IMR-90 (cell line): Measurements from ENCODE around the gene SHISA8. TPM values are rescaled to one million over a fixed set of nuclear protein-coding genes. Genes with fewer than 3 reads are reported as not detected.

Experiments used
- ATAC-seq: fragments of 200-7000 bp; cut with Tn5 transposase; 2 replicates; pipeline ENCODE4 v1.9.1; 2020; ENCODE audit warnings: low read depth, mild to moderate bottlenecking, moderate library complexity
- BruUV-seq: library from RNA; stranded (reverse); fragments of 400-500 nt; replicated peaks from 2 replicates; lab custom pipeline; 2021; lab: Mats Ljungman, UMichigan
- CTCF ChIA-PET: fragments of 300-600 bp; formaldehyde crosslinking; extraction: SDS; loops from one replicate; lab custom pipeline; 2021; ENCODE audit warnings: antibody characterized with exemption; lab: Yijun Ruan, JAX
- POLR2A ChIA-PET: fragments of 300-600 bp; sonication (Branson Sonifier 250); formaldehyde crosslinking; loops from one replicate; lab custom pipeline; 2022; ENCODE audit warnings: antibody characterized with exemption; ENCODE audit not compliant: unreplicated experiment; lab: Charles Lee
- DNase-seq: peaks from one replicate; pipeline ENCODE4 v3.0.0; 2013
- H2AFZ ChIP-seq: replicated peaks from 2 replicates; pipeline ENCODE3; 2013; ENCODE audit warnings: low read length, mild to moderate bottlenecking; ENCODE audit not compliant: poor library complexity
- H2AK5ac ChIP-seq: 2 replicates; pipeline ENCODE4 v1.6.1; 2013; ENCODE audit warnings: low read depth, low read length, inconsistent platforms
- H2AK9ac ChIP-seq: replicated peaks from 2 replicates; pipeline ENCODE3; 2013; ENCODE audit warnings: mild to moderate bottlenecking, low read depth, low read length, moderate library complexity; ENCODE audit not compliant: poor library complexity
- H2BK120ac ChIP-seq: 2 replicates; pipeline ENCODE4 v1.6.1; 2013; ENCODE audit warnings: low read depth, low read length, inconsistent platforms
- H2BK15ac ChIP-seq: 3 replicates; pipeline ENCODE4 v1.6.1; 2013; ENCODE audit warnings: low read depth, low read length, inconsistent platforms
- H2BK20ac ChIP-seq: 2 replicates; pipeline ENCODE4 v1.6.1; 2013; ENCODE audit warnings: low read depth, mild to moderate bottlenecking, inconsistent platforms, low read length, moderate library complexity
- H2BK5ac ChIP-seq: 2 replicates; pipeline ENCODE4 v1.6.1; 2013; ENCODE audit warnings: mild to moderate bottlenecking, low read depth, low read length, inconsistent platforms; ENCODE audit not compliant: poor library complexity, severe bottlenecking
- H3K14ac ChIP-seq: replicated peaks from 2 replicates; pipeline ENCODE4 v1.6.1; 2013; ENCODE audit warnings: low read depth, low read length, inconsistent platforms
- H3K18ac ChIP-seq: 2 replicates; pipeline ENCODE4 v1.6.1; 2013; ENCODE audit warnings: low read depth, low read length, control low read depth
- H3K23ac ChIP-seq: 2 replicates; pipeline ENCODE4 v1.6.1; 2013; ENCODE audit warnings: low read depth, low read length, inconsistent platforms
- H3K27ac ChIP-seq: 2 replicates; pipeline ENCODE4 v1.5.1; 2013; ENCODE audit warnings: mild to moderate bottlenecking, control low read depth, low read length; ENCODE audit not compliant: insufficient read depth
- H3K27me3 ChIP-seq: 2 replicates; pipeline ENCODE4 v1.6.1; 2013; ENCODE audit warnings: low read length; ENCODE audit not compliant: control insufficient read depth, insufficient read depth
- H3K36me3 ChIP-seq: 2 replicates; pipeline ENCODE4 v1.6.1; 2013; ENCODE audit warnings: low read length, mixed read lengths; ENCODE audit not compliant: control insufficient read depth, insufficient read depth
- H3K4ac ChIP-seq: 2 replicates; pipeline ENCODE4 v1.6.1; 2013; ENCODE audit warnings: low read depth, low read length, inconsistent platforms
- H3K4me1 ChIP-seq: 2 replicates; pipeline ENCODE4 v1.6.1; 2013; ENCODE audit warnings: low read length, mixed read lengths; ENCODE audit not compliant: control insufficient read depth, insufficient read depth
- H3K4me2 ChIP-seq: 2 replicates; pipeline ENCODE4 v1.6.1; 2013; ENCODE audit warnings: low read depth, mild to moderate bottlenecking, control low read depth, low read length, moderate library complexity
- H3K4me3 ChIP-seq: 2 replicates; pipeline ENCODE4 v1.5.1; 2013; ENCODE audit warnings: low read depth, mild to moderate bottlenecking, control low read depth, low read length, moderate library complexity; ENCODE audit not compliant: insufficient read depth
- H3K56ac ChIP-seq: 2 replicates; pipeline ENCODE4 v1.6.1; 2013; ENCODE audit warnings: low read length, inconsistent platforms; ENCODE audit not compliant: insufficient read depth; ENCODE audit errors: extremely low read depth
- H3K79me1 ChIP-seq, 2 experiments: 2 replicates each; pipeline ENCODE4 v1.6.1; 2013; ENCODE audit warnings: low read length in 2 of 2, inconsistent platforms in 1 of 2, low read depth in 1 of 2
- H3K9ac ChIP-seq: 2 replicates; pipeline ENCODE4 v1.6.1; 2013; ENCODE audit warnings: low read depth, low read length, control low read depth
- H3K9me1 ChIP-seq: 2 replicates; pipeline ENCODE4 v1.6.1; 2013; ENCODE audit warnings: low read length, inconsistent platforms; ENCODE audit not compliant: insufficient read depth
- H3K9me3 ChIP-seq: 2 replicates; pipeline ENCODE4 v1.6.1; 2013; ENCODE audit warnings: low read length; ENCODE audit not compliant: control insufficient read depth, insufficient read depth
- H4K20me1 ChIP-seq: 2 replicates; pipeline ENCODE4 v1.6.1; 2013; ENCODE audit warnings: low read length, inconsistent platforms; ENCODE audit not compliant: insufficient read depth
- H4K5ac ChIP-seq: 2 replicates; pipeline ENCODE4 v1.6.1; 2013; ENCODE audit warnings: mild to moderate bottlenecking, low read depth, low read length, control low read depth
- H4K8ac ChIP-seq, 2 experiments: 2 replicates each; pipeline ENCODE4 v1.6.1; 2013; ENCODE audit warnings: low read depth in 2 of 2, low read length in 2 of 2, control low read depth in 1 of 2, inconsistent platforms in 1 of 2
- H4K91ac ChIP-seq: 2 replicates; pipeline ENCODE4 v1.6.1; 2013; ENCODE audit warnings: low read depth, low read length, inconsistent platforms; ENCODE audit not compliant: insufficient read depth
- CHD1 ChIP-seq: IDR thresholded peaks from 2 replicates; pipeline ENCODE4 v1.6.1; 2012; ENCODE audit warnings: low read depth, low read length, improper control_type of control experiment
- CTCF ChIP-seq: conservative IDR thresholded peaks from 2 replicates; pipeline ENCODE4 v1.5.1; 2012; ENCODE audit warnings: mild to moderate bottlenecking, low read depth, low read length, improper control_type of control experiment
- SMC3 ChIP-seq: fragments of 150-350 bp; IDR thresholded peaks from 2 replicates; pipeline ENCODE4 v1.6.1; 2016; ENCODE audit warnings: low read depth, mild to moderate bottlenecking, antibody characterized with exemption, low read length, moderate library complexity
- USF2 ChIP-seq: fragments of 150-350 bp; IDR thresholded peaks from 2 replicates; pipeline ENCODE4 v1.6.1; 2017; ENCODE audit warnings: mild to moderate bottlenecking, antibody characterized with exemption, low read length, low read depth
- WGBS, 2 experiments: methylation state at CpG; one replicate each; pipeline versions ENCODE4 v1.1.5 to v1.1.7; 2013; ENCODE audit warnings: missing lambda C conversion rate in 2 of 2; ENCODE audit not compliant: insufficient read length in 1 of 2; ENCODE audit errors: extremely low coverage in 2 of 2; 5-methylcytosine and 5-hydroxymethylcytosine counted together
- dilution Hi-C: fragments of 300-500 bp; cut with HindIII; formaldehyde crosslinking; loops from one replicate; pipeline ENCODE4 v1.14.3; 2018; ENCODE audit warnings: low sequenced_read_pairs; ENCODE audit not compliant: unreplicated experiment
- in situ Hi-C: fragments of 300-500 bp; cut with MboI; formaldehyde crosslinking; loops from 3 replicates; pipeline ENCODE4 v1.14.3; 2019; ENCODE audit warnings: low sequenced_read_pairs, inconsistent platforms, mixed read lengths
- intact Hi-C: fragments of 100-400 bp; cut with micrococcal nuclease; formaldehyde crosslinking; loops from 2 replicates; pipeline ENCODE4 v1.10.0; 2022
- polyA plus RNA-seq, 3 experiments: library from polyadenylated mRNA; depleted of rRNA; stranded (reverse); fragments of >200 nt; gene quantifications; 2 replicates each; pipeline ENCODE4 v1.2.3, GENCODE V29; 2012; ENCODE audit warnings: low replicate concordance in 1 of 3
- total RNA-seq: library from RNA; depleted of rRNA; stranded (reverse); fragments of >200 nt; gene quantifications from 2 replicates; pipeline ENCODE4 v1.2.3, GENCODE V29; 2012

SHISA8 gene
- total and polyA plus RNA-seq, 2 of the 4 experiments (the other 2 are of a cell fraction), result not detected

- dilution Hi-C loops, result no loop called here
- in situ Hi-C loops, result no loop called here
Observed at GRCh38 chr22:41949297-41949965, 34.6 kb upstream of the SHISA8 start.

More at GRCh38 chr22:41949297-41949965, 34.6 kb upstream of the SHISA8 start:
- intact Hi-C loops, result no loop called here
- POLR2A ChIA-PET, result no interaction called here
- Histone ChIP-seq H3K36me3 (no peaks in the 10 kb centered on the region), H3K4me3 (no peak overlapping the region), H2BK20ac (no peak overlapping the region), H3K27me3 (no peaks in the 10 kb centered on the region), H2AK9ac (no peak overlapping the region), H3K4me1 (peaks cover 6% of the 10 kb centered on the region; the same call in 1 of the 2 replicates), H3K56ac (no peak overlapping the region), H3K9ac (no peak overlapping the region), H2BK5ac (no peak overlapping the region), H3K79me1 (peaks cover 5 to 11% of the 10 kb centered on the region in 2 experiments), H3K14ac (no peak overlapping the region), H3K9me1 (no peaks in the 10 kb centered on the region), H4K91ac (no peak overlapping the region), H2AFZ (no peak overlapping the region), H3K27ac (no peak overlapping the region), H4K20me1 (no peaks in the 10 kb centered on the region; the same call in 1 of the 2 replicates), H2AK5ac (no peak overlapping the region), H4K8ac (no peak overlapping the region), H3K4me2 (no peak overlapping the region), H3K23ac (no peak overlapping the region), H4K5ac (no peak overlapping the region), H3K9me3 (no peaks in the 10 kb centered on the region), H3K18ac (no peak overlapping the region), H2BK120ac (no peak overlapping the region), H3K4ac (no peak overlapping the region), H2BK15ac (no peak overlapping the region)
- BruUV-seq, result no TSS peak
- CTCF ChIA-PET, result no interaction called here
- DNase-seq (no peak), ATAC-seq (no peak)
- WGBS, 2 experiments, result 75% methylated on average over 2 of the region's 7 CpGs; no CpG with 5 or more reads in 1 of the 2 experiments
- TF ChIP-seq CHD1 (no peak), USF2 (no peak), SMC3 (no peak), CTCF (no peak)
